Measurements from ENCODE around the gene ST8SIA1.
A peak's percentile ranks its signal among the peaks of the same experiment; 100 is the strongest.

The ST8SIA1 gene

DNA sequence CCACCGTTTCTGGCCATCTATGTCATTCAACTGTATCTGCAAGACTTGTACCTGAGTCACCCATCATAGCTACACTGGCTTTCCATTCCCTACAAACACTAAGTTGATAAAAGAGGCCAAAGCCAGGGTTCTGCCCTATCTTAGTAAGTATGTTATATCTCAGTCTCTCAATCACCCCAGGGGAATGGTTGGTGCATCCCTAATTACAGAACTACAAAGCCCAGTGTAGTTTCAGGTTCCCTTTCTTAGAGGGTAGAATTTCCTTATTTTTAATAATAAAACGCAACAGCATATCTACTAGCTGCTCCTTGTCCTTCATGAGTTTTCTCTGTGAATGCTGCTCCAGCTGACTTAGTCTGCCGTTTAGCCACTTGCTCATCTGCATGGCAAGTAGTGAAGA, 57.6 kb downstream of the ST8SIA1 start:
- H3K4me3 ChIP-seq (ENCODE audit: low read length), result no peak overlapping the region
- H3K9me3 ChIP-seq (ENCODE audit: insufficient read depth, low read depth, low read length), result peaks cover 9% of the 10 kb centered on the region; the same call in 1 of the 2 replicates
- no peak overlapping the region for H3K27ac ChIP-seq (ENCODE audit: low read length)
- no peaks in the 10 kb centered on the region; the same call in 1 of the 2 replicates for H3K4me1 ChIP-seq (ENCODE audit: insufficient read depth, low read length)
- no peak overlapping the region for H3K9ac ChIP-seq (ENCODE audit: low read depth, low read length)
- H3K27me3 ChIP-seq (ENCODE audit: insufficient read depth, low read length), result no peaks in the 10 kb centered on the region
- no peaks in the 10 kb centered on the region for H3K36me3 ChIP-seq (ENCODE audit: insufficient read depth, low read depth, low read length)

DNA sequence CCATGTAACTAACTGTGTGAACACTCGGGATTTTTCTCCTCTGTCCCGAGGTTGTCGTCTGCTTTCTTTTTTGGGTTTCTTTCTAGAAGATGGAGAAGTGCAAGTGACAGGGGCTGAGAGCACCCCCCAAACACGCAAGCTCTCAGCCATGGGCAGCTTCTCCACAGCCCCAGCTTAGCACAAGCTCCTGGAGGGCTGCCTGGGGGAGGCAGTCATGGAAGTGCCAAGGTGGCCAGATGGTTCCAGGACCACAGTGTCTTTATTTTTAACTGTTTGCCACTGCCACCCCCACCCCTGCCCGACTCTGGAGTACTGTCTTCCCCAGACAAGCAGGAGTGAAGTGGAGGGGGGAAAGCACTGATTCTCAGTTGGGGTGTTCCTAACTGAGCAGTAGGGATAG, 58.2 kb downstream of the ST8SIA1 start:
- no peaks in the 10 kb centered on the region; the same call in 1 of the 2 replicates for H3K4me1 ChIP-seq (ENCODE audit: insufficient read depth, low read length)
- H3K36me3 ChIP-seq (ENCODE audit: insufficient read depth, low read depth, low read length), result no peaks in the 10 kb centered on the region
- no peak overlapping the region for H3K4me3 ChIP-seq (ENCODE audit: low read length)
- no peak overlapping the region for H3K27ac ChIP-seq (ENCODE audit: low read length)
- peaks cover 9% of the 10 kb centered on the region; the same call in 1 of the 2 replicates for H3K9me3 ChIP-seq (ENCODE audit: insufficient read depth, low read depth, low read length)
- H3K9ac ChIP-seq (ENCODE audit: low read depth, low read length), result no peak overlapping the region
- no peaks in the 10 kb centered on the region for H3K27me3 ChIP-seq (ENCODE audit: insufficient read depth, low read length)

DNA sequence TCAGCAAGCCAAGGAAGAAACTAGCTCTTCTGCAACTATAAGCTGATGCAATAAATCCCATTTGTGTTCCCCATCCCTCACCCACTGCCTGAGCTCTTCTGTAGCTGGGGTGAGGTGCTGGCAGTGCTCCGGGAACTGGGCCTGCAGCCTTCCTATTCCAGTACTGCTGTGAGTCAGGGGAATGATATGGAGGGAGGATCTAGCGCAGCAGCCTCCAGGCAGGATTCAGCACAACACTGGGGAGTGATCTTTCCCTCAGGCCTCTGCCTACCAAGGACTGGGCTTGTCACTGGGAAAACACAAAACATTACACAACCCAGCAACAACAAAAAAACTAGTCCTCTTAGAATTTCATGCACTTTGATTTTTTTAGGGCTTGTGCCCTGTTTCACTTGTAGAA, 58.7 kb downstream of the ST8SIA1 start:
- H3K27me3 ChIP-seq (ENCODE audit: insufficient read depth, low read length), result no peaks in the 10 kb centered on the region
- peaks cover 9% of the 10 kb centered on the region; the same call in 1 of the 2 replicates for H3K9me3 ChIP-seq (ENCODE audit: insufficient read depth, low read depth, low read length)
- no peaks in the 10 kb centered on the region; the same call in 1 of the 2 replicates for H3K4me1 ChIP-seq (ENCODE audit: insufficient read depth, low read length)
- no peak overlapping the region for H3K27ac ChIP-seq (ENCODE audit: low read length)
- no peaks in the 10 kb centered on the region for H3K36me3 ChIP-seq (ENCODE audit: insufficient read depth, low read depth, low read length)
- H3K4me3 ChIP-seq (ENCODE audit: low read length), result no peak overlapping the region
- H3K9ac ChIP-seq (ENCODE audit: low read depth, low read length), result no peak overlapping the region

DNA sequence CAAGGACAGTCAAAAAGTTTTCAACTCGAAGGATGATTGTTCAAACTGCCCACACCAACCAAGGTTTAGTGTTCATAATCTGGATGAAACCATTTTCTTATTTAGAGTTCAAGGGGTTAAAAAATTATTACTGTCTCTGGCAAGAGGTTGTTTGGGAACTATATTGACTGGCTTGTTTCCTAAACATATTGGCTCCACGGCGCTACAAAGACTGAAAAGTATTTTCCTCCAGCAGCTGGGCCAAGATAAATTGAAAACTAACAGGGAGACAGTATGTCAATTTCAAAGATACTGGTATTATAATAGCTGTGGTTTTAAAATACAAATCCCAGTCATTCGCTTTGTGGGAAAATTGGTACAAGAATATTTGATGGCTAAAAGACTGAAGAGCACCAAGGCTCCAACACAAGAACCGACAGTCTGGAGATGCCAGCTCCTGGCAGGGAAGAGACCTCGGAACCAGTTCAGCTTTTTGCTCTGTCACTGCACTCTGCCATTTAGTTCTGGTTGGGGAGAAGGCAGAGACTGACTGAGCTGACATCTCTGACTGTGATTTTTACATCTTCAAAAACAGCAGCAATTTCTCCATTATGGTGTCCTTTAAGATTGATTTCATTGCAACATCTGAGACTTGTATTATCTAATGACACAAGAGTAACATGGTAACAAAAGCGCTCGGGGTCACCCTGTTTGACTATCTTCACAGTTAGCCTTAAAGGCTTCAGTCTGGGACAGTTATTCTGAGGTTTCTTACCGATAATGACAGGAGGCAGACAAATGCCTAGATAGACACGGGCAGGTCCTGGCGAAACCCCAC, 62.0 kb downstream of the ST8SIA1 start:
- Histone ChIP-seq H3K27ac (ENCODE audit: low read length) (no peak overlapping the region), H3K4me1 (ENCODE audit: insufficient read depth, low read length) (no peaks in the 10 kb centered on the region; the same call in 1 of the 2 replicates), H3K4me3 (ENCODE audit: low read length) (no peak overlapping the region), H3K27me3 (ENCODE audit: insufficient read depth, low read length) (no peaks in the 10 kb centered on the region), H3K9ac (ENCODE audit: low read depth, low read length) (no peak overlapping the region), H3K36me3 (ENCODE audit: insufficient read depth, low read depth, low read length) (no peaks in the 10 kb centered on the region), H3K9me3 (ENCODE audit: insufficient read depth, low read depth, low read length) (no peaks in the 10 kb centered on the region; the same call in 1 of the 2 replicates)

DNA sequence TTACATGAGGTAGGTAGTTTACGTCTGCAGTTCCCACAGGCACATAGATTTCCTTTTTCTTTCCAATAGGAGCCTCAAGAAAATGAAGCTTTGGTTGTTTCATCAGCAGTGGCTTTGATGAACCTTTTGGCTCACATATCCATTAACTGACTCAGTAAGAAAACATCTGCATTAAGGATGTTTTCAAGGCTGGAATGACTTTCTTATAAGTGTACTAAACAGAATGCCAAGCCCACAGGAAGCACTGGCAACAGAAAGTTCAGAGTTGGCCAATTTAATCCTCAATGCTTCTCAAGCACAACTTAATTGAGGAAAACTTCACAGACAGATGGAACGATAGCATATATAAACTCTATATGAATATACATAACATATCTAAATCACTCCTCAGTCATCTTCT, 63.5 kb downstream of the ST8SIA1 start:
- Histone ChIP-seq H3K27me3 (ENCODE audit: insufficient read depth, low read length) (no peaks in the 10 kb centered on the region), H3K9me3 (ENCODE audit: insufficient read depth, low read depth, low read length) (no peaks in the 10 kb centered on the region; the same call in 1 of the 2 replicates), H3K9ac (ENCODE audit: low read depth, low read length) (no peak overlapping the region), H3K27ac (ENCODE audit: low read length) (no peak overlapping the region), H3K4me1 (ENCODE audit: insufficient read depth, low read length) (no peaks in the 10 kb centered on the region; the same call in 1 of the 2 replicates), H3K36me3 (ENCODE audit: insufficient read depth, low read depth, low read length) (no peaks in the 10 kb centered on the region), H3K4me3 (ENCODE audit: low read length) (no peak overlapping the region)

DNA sequence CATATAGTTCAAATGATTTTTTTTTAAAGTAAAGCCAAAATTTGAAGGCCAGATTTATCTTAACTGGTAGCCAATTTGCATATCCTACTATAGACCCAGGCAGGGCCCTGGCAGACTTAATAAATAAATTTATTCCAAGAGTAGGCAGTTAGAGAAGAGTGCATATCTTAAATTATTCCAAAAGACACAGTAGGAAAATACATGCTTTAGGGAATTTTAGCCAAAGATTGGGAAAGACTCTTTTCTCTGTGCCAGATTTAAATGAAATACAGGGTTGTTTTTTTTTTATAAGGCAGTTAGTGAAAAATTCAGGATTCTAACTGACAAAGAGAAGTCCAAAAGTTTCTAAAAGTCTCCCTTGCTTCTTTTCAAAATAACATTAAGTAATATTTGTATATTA, 65.5 kb downstream of the ST8SIA1 start:
- Histone ChIP-seq H3K4me3 (ENCODE audit: low read length) (no peak overlapping the region), H3K36me3 (ENCODE audit: insufficient read depth, low read depth, low read length) (no peaks in the 10 kb centered on the region), H3K27ac (ENCODE audit: low read length) (no peak overlapping the region), H3K9me3 (ENCODE audit: insufficient read depth, low read depth, low read length) (no peaks in the 10 kb centered on the region; the same call in 1 of the 2 replicates), H3K4me1 (ENCODE audit: insufficient read depth, low read length) (no peaks in the 10 kb centered on the region), H3K27me3 (ENCODE audit: insufficient read depth, low read length) (no peaks in the 10 kb centered on the region), H3K9ac (ENCODE audit: low read depth, low read length) (no peak overlapping the region)

DNA sequence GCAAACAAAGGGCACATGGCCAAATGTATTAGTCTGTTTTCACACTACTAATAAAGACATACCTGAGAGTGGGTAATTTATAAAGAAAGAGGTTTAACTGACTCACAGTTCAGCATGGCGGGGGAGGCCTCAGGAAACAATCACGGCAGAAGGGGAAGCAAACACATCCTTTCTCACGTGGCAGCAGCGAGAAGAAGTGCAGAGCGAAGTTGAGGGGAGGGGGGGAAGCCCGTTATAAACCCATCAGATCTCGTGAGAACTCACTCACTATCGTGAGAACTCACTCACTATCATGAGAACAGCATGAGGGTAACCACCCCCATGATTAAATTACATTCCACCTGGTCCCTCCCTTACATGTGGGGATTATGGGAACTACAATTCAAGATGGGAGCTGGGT, 66.1 kb downstream of the ST8SIA1 start:
- no peaks in the 10 kb centered on the region for H3K36me3 ChIP-seq (ENCODE audit: insufficient read depth, low read depth, low read length)
- H3K4me1 ChIP-seq (ENCODE audit: insufficient read depth, low read length), result no peaks in the 10 kb centered on the region; the same call in 1 of the 2 replicates
- H3K27me3 ChIP-seq (ENCODE audit: insufficient read depth, low read length), result no peaks in the 10 kb centered on the region
- H3K4me3 ChIP-seq (ENCODE audit: low read length), result no peak overlapping the region
- no peak overlapping the region for H3K27ac ChIP-seq (ENCODE audit: low read length)
- no peak overlapping the region for H3K9ac ChIP-seq (ENCODE audit: low read depth, low read length)
- H3K9me3 ChIP-seq (ENCODE audit: insufficient read depth, low read depth, low read length), result no peaks in the 10 kb centered on the region; the same call in 1 of the 2 replicates

DNA sequence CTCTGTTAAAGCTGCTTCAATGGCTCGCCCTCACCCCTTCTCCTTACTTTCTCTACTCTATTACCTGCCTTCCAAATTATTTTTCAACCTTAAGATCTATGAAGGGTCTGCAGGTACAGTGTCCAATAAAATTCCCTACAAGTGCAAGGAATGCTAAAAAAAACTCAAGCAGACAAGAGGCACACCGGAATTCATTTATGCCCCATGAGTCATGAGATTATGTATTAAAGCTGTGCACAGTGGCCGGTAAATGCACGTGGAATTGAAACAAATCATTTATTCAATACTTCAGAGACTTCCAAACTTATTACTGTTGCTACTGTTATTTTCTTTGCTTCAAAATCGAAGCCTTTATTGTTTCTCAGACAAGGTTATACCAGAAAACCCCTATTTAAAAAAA, 68.4 kb downstream of the ST8SIA1 start:
- Histone ChIP-seq H3K27ac (ENCODE audit: low read length) (no peak overlapping the region), H3K27me3 (ENCODE audit: insufficient read depth, low read length) (no peaks in the 10 kb centered on the region), H3K9ac (ENCODE audit: low read depth, low read length) (no peak overlapping the region), H3K36me3 (ENCODE audit: insufficient read depth, low read depth, low read length) (no peaks in the 10 kb centered on the region), H3K4me3 (ENCODE audit: low read length) (no peak overlapping the region), H3K4me1 (ENCODE audit: insufficient read depth, low read length) (peaks cover 3% of the 10 kb centered on the region; the same call in 1 of the 2 replicates), H3K9me3 (ENCODE audit: insufficient read depth, low read depth, low read length) (no peaks in the 10 kb centered on the region; the same call in 1 of the 2 replicates)

DNA sequence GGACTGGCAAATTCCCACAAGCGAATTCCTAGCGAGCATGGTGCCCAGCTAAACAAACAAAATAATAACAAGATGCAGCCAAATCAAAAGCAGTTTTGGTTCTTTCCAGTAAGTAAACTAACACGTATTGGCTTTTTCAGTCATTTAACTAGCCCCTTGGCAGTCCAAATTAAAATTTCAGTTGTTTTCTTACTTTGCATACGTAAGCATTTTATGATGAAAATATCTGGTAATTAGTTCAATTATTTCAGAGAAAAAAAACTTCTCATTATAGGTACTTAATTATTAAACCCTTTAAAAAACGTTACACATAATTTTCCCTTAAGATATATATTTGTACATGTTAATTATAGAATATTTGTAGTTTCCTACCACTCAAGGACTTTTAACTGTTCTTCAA, 70.1 kb downstream of the ST8SIA1 start:
- H3K4me3 ChIP-seq (ENCODE audit: low read length), result no peak overlapping the region
- no peaks in the 10 kb centered on the region; the same call in 1 of the 2 replicates for H3K9me3 ChIP-seq (ENCODE audit: insufficient read depth, low read depth, low read length)
- H3K36me3 ChIP-seq (ENCODE audit: insufficient read depth, low read depth, low read length), result no peaks in the 10 kb centered on the region
- H3K9ac ChIP-seq (ENCODE audit: low read depth, low read length), result no peak overlapping the region
- peaks cover 3% of the 10 kb centered on the region; the same call in 1 of the 2 replicates for H3K4me1 ChIP-seq (ENCODE audit: insufficient read depth, low read length)
- H3K27me3 ChIP-seq (ENCODE audit: insufficient read depth, low read length), result no peaks in the 10 kb centered on the region
- H3K27ac ChIP-seq (ENCODE audit: low read length), result no peak overlapping the region

DNA sequence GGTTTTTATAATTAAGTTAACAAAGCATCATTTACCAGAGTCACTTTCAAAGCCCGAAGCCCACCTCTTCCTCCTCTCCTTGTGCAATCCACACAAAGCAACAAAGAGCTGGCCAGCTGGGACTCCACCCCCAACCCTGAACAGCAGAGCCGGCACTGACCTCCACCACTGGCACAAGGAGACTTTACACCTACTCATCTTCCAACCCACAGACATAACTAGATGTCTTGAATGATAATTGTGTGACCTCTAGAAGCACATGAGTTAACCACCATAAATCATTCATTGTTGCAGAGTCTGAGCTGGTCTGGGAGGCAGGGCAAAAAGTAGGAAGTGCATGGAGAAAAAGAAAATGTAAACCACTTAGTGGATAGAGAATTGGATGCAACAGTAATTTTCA, 72.2 kb downstream of the ST8SIA1 start:
- Histone ChIP-seq H3K36me3 (ENCODE audit: insufficient read depth, low read depth, low read length) (no peaks in the 10 kb centered on the region), H3K4me3 (ENCODE audit: low read length) (no peak overlapping the region), H3K27ac (ENCODE audit: low read length) (no peak overlapping the region), H3K9me3 (ENCODE audit: insufficient read depth, low read depth, low read length) (no peaks in the 10 kb centered on the region), H3K9ac (ENCODE audit: low read depth, low read length) (peak overlapping the region; percentile 10; the same call in 1 of the 2 replicates), H3K27me3 (ENCODE audit: insufficient read depth, low read length) (no peaks in the 10 kb centered on the region), H3K4me1 (ENCODE audit: insufficient read depth, low read length) (peaks cover 3% of the 10 kb centered on the region; the same call in 1 of the 2 replicates)

DNA sequence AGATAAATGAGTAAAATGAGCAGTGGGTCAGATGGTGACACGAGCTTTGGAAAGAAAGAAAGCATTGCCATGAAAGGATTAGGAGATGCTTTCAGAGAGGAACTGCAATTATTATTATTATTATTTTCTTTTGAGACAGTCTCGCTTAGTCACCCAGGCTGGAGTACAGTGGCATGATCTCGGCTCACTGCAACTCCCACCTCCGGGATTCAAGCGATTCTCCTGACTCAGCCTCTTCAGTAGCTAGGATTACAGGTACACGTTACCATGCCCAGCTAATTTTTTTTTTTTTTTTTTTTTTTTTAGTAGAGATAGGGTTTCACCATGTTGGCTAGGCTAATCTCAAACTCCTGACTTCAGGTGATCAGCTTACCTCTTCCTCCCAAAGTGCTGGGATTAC, 77.4 kb downstream of the ST8SIA1 start:
- H3K36me3 ChIP-seq (ENCODE audit: insufficient read depth, low read depth, low read length), result no peaks in the 10 kb centered on the region
- H3K4me3 ChIP-seq (ENCODE audit: low read length), result no peak overlapping the region
- no peaks in the 10 kb centered on the region for H3K27me3 ChIP-seq (ENCODE audit: insufficient read depth, low read length)
- peaks cover 8% of the 10 kb centered on the region; the same call in 1 of the 2 replicates for H3K4me1 ChIP-seq (ENCODE audit: insufficient read depth, low read length)
- H3K27ac ChIP-seq (ENCODE audit: low read length), result no peak overlapping the region
- no peak overlapping the region for H3K9ac ChIP-seq (ENCODE audit: low read depth, low read length)
- no peaks in the 10 kb centered on the region for H3K9me3 ChIP-seq (ENCODE audit: insufficient read depth, low read depth, low read length)

DNA sequence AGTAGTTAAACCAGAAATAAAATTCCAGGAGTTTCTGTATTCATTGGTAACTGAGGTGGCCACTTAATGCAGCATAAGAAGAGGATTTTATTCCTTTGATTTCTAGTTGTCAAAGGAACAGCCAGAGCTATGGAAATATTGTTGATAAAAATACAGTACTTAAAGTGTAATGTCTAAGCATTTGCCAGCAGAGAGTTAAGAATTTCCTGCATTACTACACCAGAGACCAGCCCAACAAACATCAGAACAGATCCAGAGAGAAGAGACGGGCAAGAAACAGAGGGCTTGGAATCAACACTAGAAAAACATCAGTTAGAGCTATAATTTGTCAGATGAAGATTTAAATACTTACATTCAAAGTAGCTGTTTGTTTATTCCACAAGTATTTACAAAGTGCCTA, 77.9 kb downstream of the ST8SIA1 start:
- H3K27me3 ChIP-seq (ENCODE audit: insufficient read depth, low read length), result no peaks in the 10 kb centered on the region
- no peak overlapping the region for H3K4me3 ChIP-seq (ENCODE audit: low read length)
- no peak overlapping the region for H3K9ac ChIP-seq (ENCODE audit: low read depth, low read length)
- no peaks in the 10 kb centered on the region for H3K36me3 ChIP-seq (ENCODE audit: insufficient read depth, low read depth, low read length)
- H3K27ac ChIP-seq (ENCODE audit: low read length), result no peak overlapping the region
- H3K4me1 ChIP-seq (ENCODE audit: insufficient read depth, low read length), result peaks cover 8% of the 10 kb centered on the region; the same call in 1 of the 2 replicates
- H3K9me3 ChIP-seq (ENCODE audit: insufficient read depth, low read depth, low read length), result no peaks in the 10 kb centered on the region

All from iPS-20b (cell line).